Measurements from ENCODE around the gene SPATS2.

DNA sequence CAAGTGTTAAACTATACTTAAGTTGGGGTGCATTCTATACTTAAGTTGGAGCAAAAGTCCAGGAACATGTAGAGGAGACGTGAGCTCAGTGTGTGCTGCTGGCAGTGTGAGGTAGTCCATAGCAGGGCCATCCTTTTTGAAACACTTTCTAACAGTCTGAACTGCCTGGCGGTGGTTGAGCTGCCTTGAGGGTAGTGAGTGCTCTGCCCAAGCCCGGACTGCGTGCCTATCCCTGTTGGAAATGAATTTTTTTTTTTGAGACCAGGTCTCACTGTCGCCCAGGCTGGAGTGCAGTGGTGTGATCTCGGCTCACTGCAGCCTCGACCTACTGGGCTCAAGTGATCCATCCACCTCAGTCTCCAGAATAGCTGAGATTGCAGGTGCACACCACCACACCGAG is 185.6 kb downstream of the SPATS2 start:
- TF ChIP-seq, protein P1, sequence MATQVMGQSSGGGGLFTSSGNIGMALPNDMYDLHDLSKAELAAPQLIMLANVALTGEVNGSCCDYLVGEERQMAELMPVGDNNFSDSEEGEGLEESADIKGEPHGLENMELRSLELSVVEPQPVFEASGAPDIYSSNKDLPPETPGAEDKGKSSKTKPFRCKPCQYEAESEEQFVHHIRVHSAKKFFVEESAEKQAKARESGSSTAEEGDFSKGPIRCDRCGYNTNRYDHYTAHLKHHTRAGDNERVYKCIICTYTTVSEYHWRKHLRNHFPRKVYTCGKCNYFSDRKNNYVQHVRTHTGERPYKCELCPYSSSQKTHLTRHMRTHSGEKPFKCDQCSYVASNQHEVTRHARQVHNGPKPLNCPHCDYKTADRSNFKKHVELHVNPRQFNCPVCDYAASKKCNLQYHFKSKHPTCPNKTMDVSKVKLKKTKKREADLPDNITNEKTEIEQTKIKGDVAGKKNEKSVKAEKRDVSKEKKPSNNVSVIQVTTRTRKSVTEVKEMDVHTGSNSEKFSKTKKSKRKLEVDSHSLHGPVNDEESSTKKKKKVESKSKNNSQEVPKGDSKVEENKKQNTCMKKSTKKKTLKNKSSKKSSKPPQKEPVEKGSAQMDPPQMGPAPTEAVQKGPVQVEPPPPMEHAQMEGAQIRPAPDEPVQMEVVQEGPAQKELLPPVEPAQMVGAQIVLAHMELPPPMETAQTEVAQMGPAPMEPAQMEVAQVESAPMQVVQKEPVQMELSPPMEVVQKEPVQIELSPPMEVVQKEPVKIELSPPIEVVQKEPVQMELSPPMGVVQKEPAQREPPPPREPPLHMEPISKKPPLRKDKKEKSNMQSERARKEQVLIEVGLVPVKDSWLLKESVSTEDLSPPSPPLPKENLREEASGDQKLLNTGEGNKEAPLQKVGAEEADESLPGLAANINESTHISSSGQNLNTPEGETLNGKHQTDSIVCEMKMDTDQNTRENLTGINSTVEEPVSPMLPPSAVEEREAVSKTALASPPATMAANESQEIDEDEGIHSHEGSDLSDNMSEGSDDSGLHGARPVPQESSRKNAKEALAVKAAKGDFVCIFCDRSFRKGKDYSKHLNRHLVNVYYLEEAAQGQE (IDR thresholded peaks at IDR 0.05; ENCODE audit: low read depth, low read length) = no peak
- TF ChIP-seq, protein P2, sequence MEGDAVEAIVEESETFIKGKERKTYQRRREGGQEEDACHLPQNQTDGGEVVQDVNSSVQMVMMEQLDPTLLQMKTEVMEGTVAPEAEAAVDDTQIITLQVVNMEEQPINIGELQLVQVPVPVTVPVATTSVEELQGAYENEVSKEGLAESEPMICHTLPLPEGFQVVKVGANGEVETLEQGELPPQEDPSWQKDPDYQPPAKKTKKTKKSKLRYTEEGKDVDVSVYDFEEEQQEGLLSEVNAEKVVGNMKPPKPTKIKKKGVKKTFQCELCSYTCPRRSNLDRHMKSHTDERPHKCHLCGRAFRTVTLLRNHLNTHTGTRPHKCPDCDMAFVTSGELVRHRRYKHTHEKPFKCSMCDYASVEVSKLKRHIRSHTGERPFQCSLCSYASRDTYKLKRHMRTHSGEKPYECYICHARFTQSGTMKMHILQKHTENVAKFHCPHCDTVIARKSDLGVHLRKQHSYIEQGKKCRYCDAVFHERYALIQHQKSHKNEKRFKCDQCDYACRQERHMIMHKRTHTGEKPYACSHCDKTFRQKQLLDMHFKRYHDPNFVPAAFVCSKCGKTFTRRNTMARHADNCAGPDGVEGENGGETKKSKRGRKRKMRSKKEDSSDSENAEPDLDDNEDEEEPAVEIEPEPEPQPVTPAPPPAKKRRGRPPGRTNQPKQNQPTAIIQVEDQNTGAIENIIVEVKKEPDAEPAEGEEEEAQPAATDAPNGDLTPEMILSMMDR (IDR thresholded peaks at IDR 0.05 in 2 of 3, conservative IDR thresholded peaks at IDR 0.05 in 1 of 3; ENCODE audit: control insufficient read depth in 2 of 3, extremely low read depth in 1 of 3, insufficient read depth in 1 of 3, low read depth in 3 of 3, low read length in 3 of 3) = no peak
- TF ChIP-seq GABPA (IDR thresholded peaks at IDR 0.05; ENCODE audit: low read depth) (no peak), JUNB (IDR thresholded peaks at IDR 0.05) (no peak), POLR2AphosphoS2 (IDR thresholded peaks at IDR 0.05; ENCODE audit: low read depth, low read length) (no peak), BCL11A (IDR thresholded peaks at IDR 0.05; ENCODE audit: low read depth, low read length) (no peak), BRCA1 (IDR thresholded peaks at IDR 0.05; ENCODE audit: low read depth, low read length) (no peak)
